B cell (primary cell): Measurements from ENCODE around the gene XPC. TPM values are rescaled to one million over a fixed set of nuclear protein-coding genes. Genes with fewer than 3 reads are reported as not detected.

Source experiments
- ATAC-seq: fragments of 200-7000 bp; cut with Tn5 transposase; one replicate; pipeline ENCODE4 v1.10.0; 2021; ENCODE audit warnings: low read depth, mild to moderate bottlenecking, moderate number of reproducible peaks, moderate library complexity
- CTCF ChIA-PET: fragments of 350-600 bp; sonication (Branson Sonifier 250); formaldehyde crosslinking; loops from one replicate; lab custom pipeline; 2021; ENCODE audit warnings: antibody characterized with exemption, inconsistent platforms; lab: Charles Lee
- POLR2A ChIA-PET: fragments of 350-600 bp; sonication (Branson Sonifier 250); formaldehyde crosslinking; loops from one replicate; lab custom pipeline; 2021; ENCODE audit warnings: antibody characterized with exemption; lab: Charles Lee
- DNase-seq: peaks from one replicate; pipeline ENCODE4 v3.0.0; 2013
- H2AFZ ChIP-seq: 2 replicates; pipeline ENCODE4 v1.6.1; 2012; ENCODE audit warnings: mild to moderate bottlenecking, low read depth, low read length; ENCODE audit not compliant: insufficient read depth, poor library complexity, severe bottlenecking
- H3K27ac ChIP-seq, 2 donors: 1 replicate in 1 of 2; 2 replicates in 1 of 2; pipeline ENCODE4 v1.5.1; 2012 to 2013; ENCODE audit warnings: low read length in 2 of 2, mild to moderate bottlenecking in 2 of 2, moderate library complexity in 1 of 2
- H3K27me3 ChIP-seq, 4 experiments: fragments of 200-600 bp in 1 of 4; sonication (generic) in 1 of 4; replicated peaks in 1 of 4; 1 replicate in 2 of 4; 2 replicates in 2 of 4; pipeline versions ENCODE4 v1.6.1 to v1.7.0; 2013 to 2016; ENCODE audit warnings: low read length in 3 of 4, mild to moderate bottlenecking in 2 of 4, mixed read lengths in 1 of 4, moderate library complexity in 1 of 4; ENCODE audit not compliant: insufficient read depth in 4 of 4, control insufficient read depth in 3 of 4; ENCODE audit errors: control extremely low read depth in 1 of 4
- H3K36me3 ChIP-seq, 2 experiments: replicated peaks in 1 of 2; 1 replicate in 1 of 2; 2 replicates in 1 of 2; pipeline versions ENCODE4 v1.6.1 to v1.7.1; 2013; ENCODE audit warnings: low read length in 1 of 2; ENCODE audit not compliant: insufficient read depth in 2 of 2, control insufficient read depth in 1 of 2; ENCODE audit errors: control extremely low read depth in 1 of 2, extremely low read depth in 1 of 2
- H3K4me1 ChIP-seq, 2 donors: fragments of 200-600 bp in 1 of 2; sonication (generic) in 1 of 2; 1 replicate in 1 of 2; 2 replicates in 1 of 2; pipeline versions ENCODE4 v1.5.1 to v1.6.1; 2013 to 2017; ENCODE audit warnings: low read length in 2 of 2; ENCODE audit not compliant: control insufficient read depth in 2 of 2, insufficient read depth in 2 of 2
- H3K4me2 ChIP-seq: replicated peaks from 2 replicates; pipeline ENCODE3; 2012; ENCODE audit warnings: mild to moderate bottlenecking, low read depth, low read length; ENCODE audit not compliant: poor library complexity, severe bottlenecking
- H3K4me3 ChIP-seq, 5 experiments: fragments of 200-600 bp in 1 of 5; sonication (generic) in 1 of 5; 1 replicate in 3 of 5; 2 replicates in 2 of 5; pipeline versions ENCODE4 v1.5.1 to v1.7.0; 2011 to 2016; ENCODE audit warnings: low read length in 4 of 5, mild to moderate bottlenecking in 4 of 5, low read depth in 2 of 5, control low read depth in 1 of 5, moderate library complexity in 1 of 5; ENCODE audit not compliant: insufficient read depth in 1 of 5; ENCODE audit errors: control extremely low read depth in 1 of 5, extremely low read depth in 1 of 5
- H3K79me2 ChIP-seq: fragments of 200-600 bp; sonication (generic); one replicate; pipeline ENCODE4 v1.6.0; 2016; ENCODE audit warnings: low read length; ENCODE audit not compliant: control insufficient read depth, insufficient read depth
- H3K9ac ChIP-seq: fragments of 200-600 bp; sonication (generic); 2 replicates; pipeline ENCODE4 v1.6.1; 2017; ENCODE audit warnings: mild to moderate bottlenecking, low read length, moderate library complexity
- H3K9me3 ChIP-seq, 3 donors: one replicate each; pipeline versions ENCODE4 v1.6.1 to v1.7.1; 2013; ENCODE audit warnings: low read length in 2 of 3; ENCODE audit not compliant: control insufficient read depth in 2 of 3, insufficient read depth in 1 of 3; ENCODE audit errors: control extremely low read depth in 1 of 3
- H4K20me1 ChIP-seq: 2 replicates; pipeline ENCODE4 v1.6.0; 2012; ENCODE audit warnings: mild to moderate bottlenecking, low read length; ENCODE audit not compliant: insufficient read depth, control insufficient read depth, poor library complexity, severe bottlenecking
- H3K27ac Mint-ChIP-seq: one replicate; pipeline ENCODE4 v1.8.0; 2021; ENCODE audit warnings: mixed read lengths
- H3K27me3 Mint-ChIP-seq: one replicate; pipeline ENCODE4 v1.8.0; 2021; ENCODE audit warnings: mixed read lengths
- H3K4me1 Mint-ChIP-seq: one replicate; pipeline ENCODE4 v1.8.0; 2021; ENCODE audit warnings: mixed read lengths
- H3K4me3 Mint-ChIP-seq: one replicate; pipeline ENCODE4 v1.8.0; 2021; ENCODE audit warnings: mixed read lengths
- H3K9me3 Mint-ChIP-seq: one replicate; pipeline ENCODE4 v1.8.0; 2022; ENCODE audit warnings: mixed read lengths; ENCODE audit not compliant: insufficient read depth
- EZH2 ChIP-seq: IDR thresholded peaks from 2 replicates; pipeline ENCODE4 v1.6.1; 2012; ENCODE audit warnings: borderline replicate concordance, low read depth, mild to moderate bottlenecking, moderate library complexity, low read length; ENCODE audit not compliant: insufficient read depth, poor library complexity, severe bottlenecking
- WGBS: methylation state at CpG from one replicate; pipeline ENCODE4 v1.1.5; 2013; ENCODE audit warnings: missing lambda C conversion rate; ENCODE audit not compliant: insufficient coverage; 5-methylcytosine and 5-hydroxymethylcytosine counted together
- intact Hi-C: fragments of 100-400 bp; cut with micrococcal nuclease; formaldehyde crosslinking; loops from one replicate; pipeline ENCODE4 v1.10.0; 2022
- polyA plus RNA-seq: library from polyadenylated mRNA; depleted of rRNA; stranded (reverse); fragments of >200 nt; gene quantifications from 2 replicates; pipeline ENCODE4 v1.2.3, GENCODE V29; 2012
- total RNA-seq, 2 donors: library from RNA; stranded (reverse); fragments of 120-200 nt in 1 of 2; gene quantifications; 1 replicate in 1 of 2; 2 replicates in 1 of 2; pipeline versions ENCODE4 v1.2.3 to v1.2.4, GENCODE V29; 2013 to 2022
- TF ChIP-seq, protein P1 (sequence below): fragments of 200-600 bp; IDR thresholded peaks from one replicate; pipeline ENCODE4 v1.8.0; 2022; ENCODE audit warnings: antibody characterized with exemption, mild to moderate bottlenecking

Gene XPC
- total and polyA plus RNA-seq, 2 donors (not counting 1 experiment from before 2014, with no cell fraction given) = 22.5 to 67.6 TPM

- Histone ChIP-seq H2AFZ (no peak overlapping the region), H3K27me3 (no peaks in the 10 kb centered on the region), H3K4me2 (no peak overlapping the region), H3K27ac (no peak overlapping the region), H3K4me1 (no peaks in the 10 kb centered on the region), H4K20me1 (peaks cover 19% of the 10 kb centered on the region), H3K9ac (no peak overlapping the region), H3K36me3 (peaks cover 0 to 70% of the 10 kb centered on the region in 2 experiments), H3K9me3 (no peaks in the 10 kb centered on the region), H3K4me3 (no peak overlapping the region), H3K79me2 (peaks cover 17% of the 10 kb centered on the region)
- no peaks in the 10 kb centered on the region for H3K27me3 Mint-ChIP-seq
- no peak overlapping the region for H3K4me3 Mint-ChIP-seq
- TF ChIP-seq, protein P1, sequence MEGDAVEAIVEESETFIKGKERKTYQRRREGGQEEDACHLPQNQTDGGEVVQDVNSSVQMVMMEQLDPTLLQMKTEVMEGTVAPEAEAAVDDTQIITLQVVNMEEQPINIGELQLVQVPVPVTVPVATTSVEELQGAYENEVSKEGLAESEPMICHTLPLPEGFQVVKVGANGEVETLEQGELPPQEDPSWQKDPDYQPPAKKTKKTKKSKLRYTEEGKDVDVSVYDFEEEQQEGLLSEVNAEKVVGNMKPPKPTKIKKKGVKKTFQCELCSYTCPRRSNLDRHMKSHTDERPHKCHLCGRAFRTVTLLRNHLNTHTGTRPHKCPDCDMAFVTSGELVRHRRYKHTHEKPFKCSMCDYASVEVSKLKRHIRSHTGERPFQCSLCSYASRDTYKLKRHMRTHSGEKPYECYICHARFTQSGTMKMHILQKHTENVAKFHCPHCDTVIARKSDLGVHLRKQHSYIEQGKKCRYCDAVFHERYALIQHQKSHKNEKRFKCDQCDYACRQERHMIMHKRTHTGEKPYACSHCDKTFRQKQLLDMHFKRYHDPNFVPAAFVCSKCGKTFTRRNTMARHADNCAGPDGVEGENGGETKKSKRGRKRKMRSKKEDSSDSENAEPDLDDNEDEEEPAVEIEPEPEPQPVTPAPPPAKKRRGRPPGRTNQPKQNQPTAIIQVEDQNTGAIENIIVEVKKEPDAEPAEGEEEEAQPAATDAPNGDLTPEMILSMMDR = no peak
- no peak for TF ChIP-seq EZH2
- peaks cover 4% of the 10 kb centered on the region for H3K4me1 Mint-ChIP-seq
- DNase-seq = no peak
- CTCF ChIA-PET = interaction anchor here (0.8 kb wide), 1 partner anchor 11 kb away, joined by 3 read pairs; no protein-coding TSS in a partner anchor
- intact Hi-C loops = no loop called here
- WGBS = 93% methylated on average over 5 of the region's 6 CpGs
- POLR2A ChIA-PET = no interaction called here
- no peaks in the 10 kb centered on the region for H3K9me3 Mint-ChIP-seq
- no peak for ATAC-seq
- H3K27ac Mint-ChIP-seq = no peak overlapping the region
These were observed 45.7 kb downstream of the XPC start for GRCh38 chr3:14132689-14133088.

DNA sequence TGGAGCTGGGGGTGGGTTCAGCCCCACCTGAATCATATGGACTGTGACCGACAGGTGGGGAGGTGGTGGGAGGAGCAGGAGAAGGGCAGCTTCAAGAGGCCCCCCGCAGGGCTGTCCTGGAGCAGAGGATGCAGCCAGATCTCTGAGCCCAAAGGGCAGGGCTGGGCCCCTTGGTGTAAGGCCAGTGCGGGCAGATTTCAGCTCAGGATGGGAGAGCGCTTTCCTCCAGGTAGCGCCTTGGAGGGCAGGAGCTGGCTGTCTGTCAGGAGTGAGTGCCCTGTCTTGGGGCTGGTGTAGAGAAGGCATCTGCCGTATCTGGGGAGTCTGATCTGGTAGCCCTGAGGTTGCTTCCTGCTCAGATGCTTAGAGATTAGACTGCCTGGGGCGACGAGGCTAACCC, 46.3 kb downstream of the XPC start:
- CTCF ChIA-PET = no interaction called here
- no peak overlapping the region for H3K4me3 Mint-ChIP-seq
- POLR2A ChIA-PET = no interaction called here

More for the DNA sequence above, 46.3 kb downstream of the XPC start:
- TF ChIP-seq, protein P1 = no peak
- TF ChIP-seq EZH2 = no peak
- Histone ChIP-seq H3K9ac (no peak overlapping the region), H3K36me3 (peaks cover 0 to 69% of the 10 kb centered on the region in 2 experiments), H3K9me3 (no peaks in the 10 kb centered on the region), H3K4me2 (no peak overlapping the region), H3K4me1 (peaks cover 0 to 2% of the 10 kb centered on the region in 2 donors), H3K27ac (no peak overlapping the region), H3K27me3 (no peaks in the 10 kb centered on the region), H3K79me2 (peaks cover 22% of the 10 kb centered on the region), H3K4me3 (no peak overlapping the region), H4K20me1 (peaks cover 25% of the 10 kb centered on the region), H2AFZ (no peak overlapping the region)
- no peaks in the 10 kb centered on the region for H3K27me3 Mint-ChIP-seq
- no peak overlapping the region for H3K27ac Mint-ChIP-seq
- no peak for ATAC-seq
- DNase-seq = no peak
- intact Hi-C loops = no loop called here
- WGBS = 96% methylated on average over 8 of the region's 8 CpGs
- H3K4me1 Mint-ChIP-seq = peaks cover 9% of the 10 kb centered on the region
- H3K9me3 Mint-ChIP-seq = no peaks in the 10 kb centered on the region
